Astrocyte of the cerebellum (primary cell): Measurements from ENCODE around the gene PRSS22.
A peak's percentile ranks its signal among the peaks of the same experiment; 100 is the strongest.

ENCODE experiments used
- DNase-seq: peaks from one replicate; pipeline ENCODE4 v3.0.0-alpha.2; 2011; ENCODE audit warnings: low read depth
- H3K4me3 ChIP-seq: 2 replicates; pipeline ENCODE4 v1.5.1; 2011; ENCODE audit warnings: mild to moderate bottlenecking, low read depth, low read length, moderate library complexity
- in situ Hi-C: cut with HindIII; loops from 2 replicates; pipeline ENCODE4 v1.10.0; 2017; ENCODE audit warnings: low sequenced_read_pairs
- TF ChIP-seq, protein P1 (sequence below): IDR thresholded peaks from 2 replicates; pipeline ENCODE4 v1.5.1; 2012; ENCODE audit warnings: low read length, low read depth, moderate library complexity, mild to moderate bottlenecking; ENCODE audit errors: missing control alignments

PRSS22 gene

DNA sequence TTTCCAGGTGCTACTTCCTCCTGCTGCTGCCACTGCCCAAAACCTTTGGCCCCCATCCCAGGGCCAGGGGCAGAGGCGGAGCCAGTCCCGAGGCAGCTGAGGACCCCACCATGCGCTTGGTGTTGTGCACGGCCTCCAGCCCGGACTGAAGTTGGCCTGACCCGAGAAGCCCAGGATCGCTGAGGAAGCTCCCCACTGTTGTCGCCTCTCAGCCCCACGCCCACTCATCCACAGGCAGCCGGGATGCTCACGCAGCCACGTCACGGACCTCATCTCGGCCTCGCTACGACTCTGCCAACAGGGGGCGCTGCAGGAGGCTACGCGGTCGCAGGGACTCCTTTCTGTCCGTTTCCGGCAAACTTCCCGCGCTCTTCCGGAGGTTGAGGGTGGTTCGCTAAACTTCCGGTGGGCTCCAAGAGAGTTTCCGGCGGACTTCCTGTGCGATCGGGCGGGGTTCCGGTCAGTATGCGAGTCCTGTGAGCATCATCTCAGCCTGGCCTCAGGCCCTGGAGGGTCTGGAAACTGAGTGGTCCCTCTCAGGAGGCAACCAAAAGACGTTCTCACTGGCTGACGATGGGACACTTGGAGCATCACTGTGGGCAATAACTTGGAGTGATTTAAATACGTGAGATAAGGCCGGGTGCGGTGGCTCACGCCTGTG is 15.5 kb downstream of the PRSS22 start:
- TF ChIP-seq, protein P1, sequence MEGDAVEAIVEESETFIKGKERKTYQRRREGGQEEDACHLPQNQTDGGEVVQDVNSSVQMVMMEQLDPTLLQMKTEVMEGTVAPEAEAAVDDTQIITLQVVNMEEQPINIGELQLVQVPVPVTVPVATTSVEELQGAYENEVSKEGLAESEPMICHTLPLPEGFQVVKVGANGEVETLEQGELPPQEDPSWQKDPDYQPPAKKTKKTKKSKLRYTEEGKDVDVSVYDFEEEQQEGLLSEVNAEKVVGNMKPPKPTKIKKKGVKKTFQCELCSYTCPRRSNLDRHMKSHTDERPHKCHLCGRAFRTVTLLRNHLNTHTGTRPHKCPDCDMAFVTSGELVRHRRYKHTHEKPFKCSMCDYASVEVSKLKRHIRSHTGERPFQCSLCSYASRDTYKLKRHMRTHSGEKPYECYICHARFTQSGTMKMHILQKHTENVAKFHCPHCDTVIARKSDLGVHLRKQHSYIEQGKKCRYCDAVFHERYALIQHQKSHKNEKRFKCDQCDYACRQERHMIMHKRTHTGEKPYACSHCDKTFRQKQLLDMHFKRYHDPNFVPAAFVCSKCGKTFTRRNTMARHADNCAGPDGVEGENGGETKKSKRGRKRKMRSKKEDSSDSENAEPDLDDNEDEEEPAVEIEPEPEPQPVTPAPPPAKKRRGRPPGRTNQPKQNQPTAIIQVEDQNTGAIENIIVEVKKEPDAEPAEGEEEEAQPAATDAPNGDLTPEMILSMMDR, result peak; percentile 31
- no peak for DNase-seq
- H3K4me3 ChIP-seq, result no peak overlapping the region
- in situ Hi-C loops, result no loop called here

DNA sequence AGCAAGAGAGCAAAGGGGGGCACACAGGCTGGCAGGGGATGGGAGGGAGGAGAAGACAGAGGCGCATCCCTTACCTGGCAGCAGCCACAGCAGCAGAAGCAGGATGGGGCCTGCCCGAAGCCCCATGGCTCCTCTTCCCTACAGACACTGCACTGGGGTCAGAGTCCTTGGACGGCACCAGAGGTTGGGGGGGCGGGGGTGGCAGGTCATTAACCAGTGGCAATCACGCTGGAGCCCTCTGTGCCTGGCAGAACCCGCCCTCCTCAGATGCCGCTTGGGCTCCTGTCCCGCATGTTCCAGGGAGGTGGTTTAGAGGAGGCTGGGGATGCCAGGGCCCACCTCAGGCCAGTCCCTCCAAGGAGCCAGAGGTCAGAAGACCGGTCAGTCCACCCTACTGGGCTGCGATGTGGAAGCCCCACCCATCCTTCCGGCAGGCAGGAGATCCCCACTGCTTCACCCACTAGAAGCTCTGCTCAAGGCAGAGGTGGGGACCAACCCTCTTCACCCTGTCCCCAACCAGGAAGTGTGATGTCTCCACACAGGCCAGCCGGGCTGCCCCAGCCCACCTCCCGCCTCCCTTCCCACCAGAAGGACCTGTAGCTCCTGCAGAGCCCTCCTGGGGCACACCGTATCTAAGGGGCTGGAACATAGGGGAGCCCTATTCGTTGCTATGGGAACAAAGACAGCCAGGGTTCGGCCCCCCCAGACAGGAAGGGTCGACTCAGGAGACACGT is 16.2 kb downstream of the PRSS22 start:
- no peak for DNase-seq
- in situ Hi-C loops, result no loop called here
- no peak overlapping the region for H3K4me3 ChIP-seq
- TF ChIP-seq, protein P1, result no peak

DNA sequence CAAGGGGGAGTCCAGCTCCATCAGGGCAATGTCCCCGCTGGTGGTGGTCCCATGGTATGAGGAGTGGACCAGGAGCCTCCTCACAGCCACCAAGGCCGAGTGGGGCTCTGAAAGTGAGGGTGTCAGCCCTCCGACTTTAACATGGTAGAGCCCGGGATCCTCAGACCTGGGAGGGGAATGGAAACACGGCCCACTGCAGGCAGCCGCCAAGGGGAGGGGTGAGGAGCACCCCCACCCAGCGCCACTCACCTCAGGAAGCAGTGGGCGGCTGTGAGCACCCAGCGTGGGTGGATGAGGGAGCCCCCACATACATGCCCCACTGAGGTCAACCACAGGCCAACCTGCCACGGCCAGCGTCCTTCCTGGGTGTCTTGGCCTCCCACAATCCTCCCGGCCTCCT is 17.1 kb downstream of the PRSS22 start:
- DNase-seq, result no peak
- H3K4me3 ChIP-seq, result no peak overlapping the region
- TF ChIP-seq, protein P1, result no peak
- in situ Hi-C loops, result no loop called here

DNA sequence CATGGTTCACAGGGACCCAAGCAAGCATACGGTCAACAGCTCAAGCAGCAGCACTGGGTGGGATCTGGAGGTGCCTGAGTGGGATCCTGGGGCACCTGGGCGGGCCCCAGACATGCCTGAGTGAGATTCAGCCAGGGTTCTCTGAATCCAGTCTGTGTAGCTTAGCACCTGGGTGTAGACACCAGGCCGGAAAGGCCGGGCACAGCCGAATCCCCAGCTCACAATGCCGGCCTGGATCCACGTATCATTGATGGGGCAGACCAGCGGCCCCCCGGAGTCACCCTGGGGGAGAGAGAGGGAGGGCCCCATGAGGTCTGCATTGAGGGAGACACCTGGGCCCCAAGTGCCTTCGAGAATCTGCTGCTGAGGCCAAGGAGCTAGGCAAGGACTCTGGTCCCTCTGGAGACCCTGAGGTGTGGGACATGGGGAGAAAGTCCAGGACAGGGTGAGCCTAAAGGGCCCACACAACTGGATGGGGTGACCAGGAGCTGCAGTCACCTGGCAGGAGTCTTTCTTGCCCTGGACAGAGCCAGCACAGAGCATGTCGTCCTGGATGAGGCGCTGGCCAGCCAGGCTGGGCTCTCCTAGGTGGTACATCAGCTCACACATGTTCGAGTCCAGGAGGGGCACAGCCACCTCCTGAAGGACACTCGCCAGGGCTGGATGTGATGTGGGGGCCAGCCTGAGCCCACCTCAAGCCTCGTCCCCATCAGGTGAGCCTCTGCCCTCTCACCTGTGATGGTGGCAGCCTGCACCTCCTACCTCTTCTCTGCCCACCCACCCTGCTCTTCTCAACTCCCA is 18.1 kb downstream of the PRSS22 start:
- DNase-seq, result no peak
- in situ Hi-C loops, result no loop called here
- H3K4me3 ChIP-seq, result no peak overlapping the region
- TF ChIP-seq, protein P1, result no peak

DNA sequence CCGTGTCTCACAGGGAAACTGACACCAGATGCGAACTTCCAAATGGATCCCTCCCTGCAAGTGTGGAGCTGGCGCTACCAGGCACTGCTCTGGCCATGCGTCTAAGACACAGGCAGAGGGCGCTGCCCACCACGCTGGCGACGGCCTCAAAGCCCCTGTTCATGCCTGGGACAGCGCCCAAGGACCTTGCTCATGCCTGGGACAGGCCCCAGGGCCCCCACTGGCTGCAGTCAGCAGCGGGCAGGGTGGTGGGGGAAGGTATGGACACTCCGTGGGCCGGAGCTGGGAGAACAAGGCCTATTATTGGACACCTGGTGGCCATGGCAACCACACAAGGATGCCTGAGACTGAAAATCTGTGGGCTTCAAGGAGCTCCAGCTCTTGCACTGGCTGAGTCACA is 19.0 kb downstream of the PRSS22 start:
- peak; percentile 60 for DNase-seq
- in situ Hi-C loops, result no loop called here
- no peak overlapping the region for H3K4me3 ChIP-seq
- TF ChIP-seq, protein P1, result peak; percentile 94

DNA sequence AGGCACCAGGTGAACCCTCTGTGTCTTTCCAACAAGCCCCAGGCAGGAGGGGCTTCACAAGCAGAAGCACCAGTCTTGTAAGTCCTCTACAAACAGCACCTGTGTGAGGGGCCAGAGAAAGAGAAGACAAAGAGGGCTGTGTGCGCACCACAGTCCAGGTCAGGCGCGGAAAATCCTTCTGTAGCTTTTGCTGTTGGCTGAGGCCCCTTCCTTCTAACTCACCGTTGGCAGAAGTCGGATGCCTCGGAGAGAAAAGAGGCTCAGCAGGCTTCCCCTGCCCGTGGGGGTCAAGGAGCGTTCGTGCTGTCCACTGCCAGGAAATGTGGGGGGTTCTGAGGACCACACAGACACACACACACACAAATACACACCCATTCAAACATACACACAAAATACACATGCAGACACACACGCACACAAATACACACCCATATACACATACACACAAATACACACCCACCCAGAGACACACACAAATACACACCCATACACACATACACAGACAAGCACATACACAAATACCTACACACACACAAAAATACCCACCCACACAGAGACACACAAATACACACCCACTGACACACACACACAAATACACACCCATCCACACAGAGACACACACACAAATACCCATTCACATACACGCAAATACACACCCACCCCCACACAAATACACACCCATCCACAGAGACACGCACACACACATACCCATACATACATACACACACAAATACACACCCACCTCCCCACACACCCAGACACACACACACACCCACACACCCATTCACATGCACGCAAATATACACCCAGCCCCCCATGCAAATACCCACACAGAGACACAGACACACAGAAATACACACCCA is 21.1 kb downstream of the PRSS22 start:
- in situ Hi-C loops, result no loop called here
- no peak overlapping the region for H3K4me3 ChIP-seq
- DNase-seq, result peak; percentile 8
- TF ChIP-seq, protein P1, result no peak
